GM23248 (cell line): ENCODE results near the gene CPNE4.

ENCODE experiments used
- EZH2 ChIP-seq: fragments of 200-600 bp; sonication (generic); IDR thresholded peaks from 2 replicates; pipeline ENCODE4 v1.6.1; 2018; ENCODE audit warnings: antibody characterized with exemption, mild to moderate bottlenecking; ENCODE audit not compliant: insufficient read depth, poor library complexity, severe bottlenecking
- EZH2phosphoT487 ChIP-seq: fragments of 200-600 bp; sonication (generic); IDR thresholded peaks from 2 replicates; pipeline ENCODE4 v1.6.1; 2018; ENCODE audit warnings: antibody characterized with exemption, moderate library complexity, mild to moderate bottlenecking, low read depth; ENCODE audit not compliant: insufficient read depth

GRCh38 chr3:132083159-132083558 lies 48.3 kb upstream of the CPNE4 start:
- TF ChIP-seq EZH2, result no peak
- no peak for TF ChIP-seq EZH2phosphoT487
